Immature natural killer cell (primary cell): ENCODE measurements around the gene TCF4. TPM values are rescaled to one million over a fixed set of nuclear protein-coding genes. Genes with fewer than 3 reads are reported as not detected.

Experiments
- DNase-seq, 3 donors: peaks; one replicate each; pipeline ENCODE4 v3.0.0; 2022; ENCODE audit warnings: mixed read lengths in 1 of 3
- H3K27ac Mint-ChIP-seq, 6 donors: one replicate each; pipeline ENCODE4 v1.8.0; 2020; ENCODE audit warnings: mixed read lengths in 6 of 6, mild to moderate bottlenecking in 5 of 6, inconsistent platforms in 4 of 6, moderate library complexity in 3 of 6
- H3K27me3 Mint-ChIP-seq, 3 donors: one replicate each; pipeline ENCODE4 v1.8.0; 2020 to 2021; ENCODE audit warnings: low read depth in 3 of 3, mild to moderate bottlenecking in 3 of 3, mixed read lengths in 3 of 3, moderate library complexity in 3 of 3, inconsistent platforms in 1 of 3
- H3K36me3 Mint-ChIP-seq, 3 donors: one replicate each; pipeline ENCODE4 v1.8.0; 2020; ENCODE audit warnings: mixed read lengths in 3 of 3, inconsistent platforms in 2 of 3, mild to moderate bottlenecking in 2 of 3
- H3K4me1 Mint-ChIP-seq, 2 donors: one replicate each; pipeline ENCODE4 v1.8.0; 2020; ENCODE audit warnings: inconsistent platforms in 2 of 2, mild to moderate bottlenecking in 2 of 2, mixed read lengths in 2 of 2, moderate library complexity in 1 of 2
- H3K4me3 Mint-ChIP-seq, 5 donors: one replicate each; pipeline ENCODE4 v1.8.0; 2020; ENCODE audit warnings: mild to moderate bottlenecking in 5 of 5, mixed read lengths in 5 of 5, inconsistent platforms in 3 of 5, moderate library complexity in 3 of 5
- H3K9me3 Mint-ChIP-seq, 6 donors: one replicate each; pipeline ENCODE4 v1.8.0; 2020; ENCODE audit warnings: mild to moderate bottlenecking in 6 of 6, mixed read lengths in 6 of 6, inconsistent platforms in 4 of 6, moderate library complexity in 3 of 6
- polyA plus RNA-seq, 3 donors: library from polyadenylated mRNA; unstranded; fragments of 300-500 nt; fragmentation: Illumina TruSeq; gene quantifications; one replicate each; pipeline ENCODE4 v1.2.3, GENCODE V29; 2021

TCF4 gene
- polyA plus RNA-seq, 3 donors from 2014 or later, result 7.7 to 28.0 (median 17.6) TPM

GRCh38 chr18:55343396-55344073 is 244.5 kb downstream of the TCF4 start:
- no peaks in the 10 kb centered on the region for H3K36me3 Mint-ChIP-seq
- H3K27me3 Mint-ChIP-seq, result peaks cover 0 to 3% (median 0%) of the 10 kb centered on the region in 3 donors
- DNase-seq, result peak in 1 of 3 donors; percentile 14
- H3K4me3 Mint-ChIP-seq, result peak overlapping the region in 1 of 5 donors; percentile 33
- no peaks in the 10 kb centered on the region for H3K9me3 Mint-ChIP-seq
- H3K27ac Mint-ChIP-seq, result no peak overlapping the region
- H3K4me1 Mint-ChIP-seq, result peaks cover 17 to 24% of the 10 kb centered on the region in 2 donors

DNA sequence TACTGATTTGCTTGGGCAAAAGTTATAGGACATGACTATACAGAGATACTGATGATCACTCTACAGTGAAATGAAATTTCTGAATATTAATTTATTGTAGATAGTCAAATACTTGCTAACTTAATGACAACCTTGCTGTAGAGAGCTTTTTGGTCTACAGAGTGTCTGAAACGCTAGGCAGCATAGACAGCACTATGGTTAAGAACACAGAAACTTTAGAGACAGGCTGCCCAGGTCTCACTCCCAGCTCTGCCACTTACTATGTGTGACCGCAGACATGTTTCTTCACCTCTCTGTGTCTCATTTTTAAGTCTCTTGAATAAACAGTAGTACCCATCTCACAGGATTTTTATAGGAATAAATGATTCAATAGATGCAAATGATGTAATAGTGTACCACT is 247.0 kb downstream of the TCF4 start:
- H3K4me3 Mint-ChIP-seq, result no peak overlapping the region
- H3K9me3 Mint-ChIP-seq, result no peaks in the 10 kb centered on the region
- H3K27me3 Mint-ChIP-seq, result no peaks in the 10 kb centered on the region
- DNase-seq, result no peak
- H3K36me3 Mint-ChIP-seq, result no peaks in the 10 kb centered on the region
- H3K27ac Mint-ChIP-seq, result no peak overlapping the region
- peaks cover 24 to 35% of the 10 kb centered on the region in 2 donors for H3K4me1 Mint-ChIP-seq

DNA sequence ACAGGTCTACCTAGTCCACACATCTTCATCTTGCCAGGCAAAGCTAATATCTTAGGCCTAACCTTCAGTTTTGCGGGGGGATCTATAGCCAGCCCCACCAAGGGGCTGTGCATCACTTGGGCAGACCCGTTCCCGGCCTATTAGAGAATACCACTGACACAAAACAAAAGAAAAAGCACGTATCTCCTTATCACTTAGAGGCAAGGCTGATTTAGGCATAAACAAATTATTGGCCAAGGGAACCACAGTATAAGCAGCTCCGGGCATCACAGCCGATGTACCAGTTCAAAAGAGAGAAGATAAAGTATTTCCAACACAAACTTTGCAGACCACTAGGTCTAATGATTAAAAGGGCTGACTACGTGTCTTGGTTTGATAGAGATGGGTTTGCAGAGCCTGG is 248.0 kb downstream of the TCF4 start:
- H3K36me3 Mint-ChIP-seq, result no peaks in the 10 kb centered on the region
- peaks cover 24 to 35% of the 10 kb centered on the region in 2 donors for H3K4me1 Mint-ChIP-seq
- no peak overlapping the region for H3K4me3 Mint-ChIP-seq
- DNase-seq, result no peak
- no peaks in the 10 kb centered on the region for H3K27me3 Mint-ChIP-seq
- no peaks in the 10 kb centered on the region for H3K9me3 Mint-ChIP-seq
- no peak overlapping the region for H3K27ac Mint-ChIP-seq

DNA sequence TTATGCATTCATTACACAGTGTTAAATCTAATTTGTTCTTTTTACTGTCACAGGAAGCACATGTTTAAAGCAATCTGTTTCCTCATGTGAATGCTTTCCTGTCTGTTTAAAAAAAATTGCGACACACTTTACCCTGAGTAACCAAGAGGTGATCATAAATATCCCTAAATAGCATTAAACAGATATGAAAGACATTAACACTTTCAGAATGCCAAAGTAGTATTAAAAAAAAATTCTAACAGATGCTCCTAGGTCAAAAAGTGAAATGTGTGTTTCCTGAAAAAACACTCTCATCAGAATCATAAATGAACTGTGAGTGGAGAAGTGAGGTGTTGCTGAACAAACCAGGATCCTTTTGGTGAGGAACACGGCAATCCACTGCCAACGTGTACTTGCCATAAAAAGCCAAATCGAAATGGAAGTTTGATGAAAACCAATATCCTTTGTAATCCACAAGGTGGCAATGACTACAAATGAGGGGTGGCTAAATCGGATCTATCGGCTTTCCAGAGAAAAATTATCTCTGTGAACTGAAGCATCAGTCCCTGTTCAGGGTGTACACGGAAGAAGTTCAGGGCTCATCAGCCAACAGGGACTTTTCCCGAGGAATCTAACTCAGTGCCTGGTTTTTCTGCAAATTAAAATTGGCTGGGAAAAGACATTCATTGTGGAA is 248.9 kb downstream of the TCF4 start:
- H3K9me3 Mint-ChIP-seq, result no peaks in the 10 kb centered on the region
- H3K4me1 Mint-ChIP-seq, result peaks cover 18 to 27% of the 10 kb centered on the region in 2 donors
- H3K36me3 Mint-ChIP-seq, result no peaks in the 10 kb centered on the region
- no peak for DNase-seq
- H3K27ac Mint-ChIP-seq, result no peak overlapping the region
- no peak overlapping the region for H3K4me3 Mint-ChIP-seq
- no peaks in the 10 kb centered on the region for H3K27me3 Mint-ChIP-seq

- no peaks in the 10 kb centered on the region for H3K27me3 Mint-ChIP-seq
- peaks cover 11 to 18% of the 10 kb centered on the region in 2 donors for H3K4me1 Mint-ChIP-seq
- no peak for DNase-seq
- H3K36me3 Mint-ChIP-seq, result no peaks in the 10 kb centered on the region
- no peaks in the 10 kb centered on the region for H3K9me3 Mint-ChIP-seq
- H3K4me3 Mint-ChIP-seq, result peak overlapping the region in 4 of 5 donors; percentile 22 to 40 (median 26)
- H3K27ac Mint-ChIP-seq, result peak overlapping the region in 2 of 6 donors; percentile 12 to 38
Observed at GRCh38 chr18:55337908-55338521, 250.0 kb downstream of the TCF4 start.

- Mint-ChIP-seq H3K9me3 (no peaks in the 10 kb centered on the region), H3K27me3 (no peaks in the 10 kb centered on the region)
Observed at GRCh38 chr18:55337138-55337537, 250.9 kb downstream of the TCF4 start.

DNA sequence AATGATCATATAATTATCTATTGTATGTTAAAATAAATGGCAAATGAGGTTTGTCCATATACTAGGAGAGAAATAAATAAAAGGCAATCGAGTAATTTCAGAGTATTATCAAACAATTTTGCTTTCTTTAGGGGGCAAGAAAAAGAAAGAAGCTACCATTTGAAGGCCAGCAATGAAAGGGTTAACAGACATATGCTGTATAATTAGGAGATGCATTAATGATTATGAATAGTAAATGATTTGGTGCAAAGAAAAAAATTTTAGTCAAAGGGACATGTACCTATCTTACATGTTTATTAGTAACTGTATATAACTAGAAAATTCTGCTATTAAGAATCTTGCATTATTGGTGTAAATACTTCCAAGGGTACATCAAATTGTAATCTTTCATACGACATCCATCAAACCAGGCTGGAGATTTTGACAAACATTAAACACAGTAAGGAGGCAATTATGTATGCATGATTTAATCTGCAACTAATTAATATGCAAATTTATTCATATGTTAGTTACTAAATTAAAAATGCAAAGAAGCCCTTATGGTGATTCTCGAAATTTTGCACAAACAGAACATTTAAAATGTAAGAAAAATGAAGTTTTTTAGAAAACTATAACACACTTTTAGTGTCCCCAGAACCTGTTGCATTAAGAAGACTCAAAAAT is 251.4 kb downstream of the TCF4 start:
- H3K4me1 Mint-ChIP-seq, result peaks cover 11 to 18% of the 10 kb centered on the region in 2 donors
- H3K27me3 Mint-ChIP-seq, result no peaks in the 10 kb centered on the region
- H3K36me3 Mint-ChIP-seq, result no peaks in the 10 kb centered on the region
- DNase-seq, result no peak
- no peak overlapping the region for H3K4me3 Mint-ChIP-seq
- no peaks in the 10 kb centered on the region for H3K9me3 Mint-ChIP-seq
- H3K27ac Mint-ChIP-seq, result no peak overlapping the region

More at GRCh38 chr18:55337138-55337537, 250.9 kb downstream of the TCF4 start:
- Mint-ChIP-seq H3K36me3 (no peaks in the 10 kb centered on the region), H3K27ac (no peak overlapping the region), H3K4me1 (peaks cover 11 to 18% of the 10 kb centered on the region in 2 donors), H3K4me3 (no peak overlapping the region)
- no peak for DNase-seq

GRCh38 chr18:55334875-55335274 is 253.1 kb downstream of the TCF4 start:
- no peaks in the 10 kb centered on the region for H3K36me3 Mint-ChIP-seq
- peaks cover 11 to 18% of the 10 kb centered on the region in 2 donors for H3K4me1 Mint-ChIP-seq
- DNase-seq, result no peak
- H3K4me3 Mint-ChIP-seq, result no peak overlapping the region
- H3K9me3 Mint-ChIP-seq, result no peaks in the 10 kb centered on the region
- no peaks in the 10 kb centered on the region for H3K27me3 Mint-ChIP-seq
- no peak overlapping the region for H3K27ac Mint-ChIP-seq

GRCh38 chr18:55331301-55331700 is 256.7 kb downstream of the TCF4 start:
- no peak overlapping the region for H3K27ac Mint-ChIP-seq
- no peak for DNase-seq
- no peaks in the 10 kb centered on the region for H3K9me3 Mint-ChIP-seq
- peaks cover 2 to 9% of the 10 kb centered on the region in 2 donors for H3K4me1 Mint-ChIP-seq
- H3K27me3 Mint-ChIP-seq, result no peaks in the 10 kb centered on the region
- H3K4me3 Mint-ChIP-seq, result no peak overlapping the region
- no peaks in the 10 kb centered on the region for H3K36me3 Mint-ChIP-seq

GRCh38 chr18:55328301-55328700 is 259.7 kb downstream of the TCF4 start:
- no peak overlapping the region for H3K4me3 Mint-ChIP-seq
- H3K27me3 Mint-ChIP-seq, result peaks cover 0 to 4% (median 1%) of the 10 kb centered on the region in 3 donors
- DNase-seq, result no peak
- no peaks in the 10 kb centered on the region for H3K9me3 Mint-ChIP-seq
- peaks cover 2 to 12% of the 10 kb centered on the region in 2 donors for H3K4me1 Mint-ChIP-seq
- no peaks in the 10 kb centered on the region for H3K36me3 Mint-ChIP-seq
- H3K27ac Mint-ChIP-seq, result no peak overlapping the region

- Mint-ChIP-seq H3K36me3 (no peaks in the 10 kb centered on the region), H3K27ac (no peak overlapping the region), H3K27me3 (peaks cover 0 to 8% (median 2%) of the 10 kb centered on the region in 3 donors), H3K4me3 (no peak overlapping the region), H3K9me3 (no peaks in the 10 kb centered on the region), H3K4me1 (peaks cover 4 to 21% of the 10 kb centered on the region in 2 donors)
- DNase-seq, result no peak
Observed at GRCh38 chr18:55327454-55327853, 260.5 kb downstream of the TCF4 start.

GRCh38 chr18:55326134-55326533 is 261.9 kb downstream of the TCF4 start:
- H3K36me3 Mint-ChIP-seq, result no peaks in the 10 kb centered on the region
- DNase-seq, result no peak
- peaks cover 4 to 11% (median 10%) of the 10 kb centered on the region in 3 donors for H3K27me3 Mint-ChIP-seq
- no peak overlapping the region for H3K4me3 Mint-ChIP-seq
- H3K27ac Mint-ChIP-seq, result no peak overlapping the region
- H3K4me1 Mint-ChIP-seq, result peaks cover 13 to 31% of the 10 kb centered on the region in 2 donors
- H3K9me3 Mint-ChIP-seq, result peaks cover 0 to 6% (median 0%) of the 10 kb centered on the region in 6 donors

- H3K4me1 Mint-ChIP-seq, result peaks cover 22 to 48% of the 10 kb centered on the region in 2 donors
- no peaks in the 10 kb centered on the region for H3K36me3 Mint-ChIP-seq
- peaks cover 0 to 6% (median 0%) of the 10 kb centered on the region in 6 donors for H3K9me3 Mint-ChIP-seq
- no peak overlapping the region for H3K4me3 Mint-ChIP-seq
- DNase-seq, result no peak
- no peak overlapping the region for H3K27ac Mint-ChIP-seq
- H3K27me3 Mint-ChIP-seq, result peaks cover 4 to 11% (median 10%) of the 10 kb centered on the region in 3 donors
Observed at GRCh38 chr18:55324166-55324565, 263.8 kb downstream of the TCF4 start.
